Activated CD4-positive, alpha-beta memory T cell treated with anti-CD3 and anti-CD28 coated beads, Interleukin-2, amount 10 ng/mL, durations not matched to agents 7 days and 5 days (primary cell): Measurements from ENCODE around the gene GPC3. TPM values are rescaled to one million over a fixed set of nuclear protein-coding genes. Genes with fewer than 3 reads are reported as not detected.
"Not testable (repeated sequence)": the region's sequence is repeated elsewhere in the genome, so short reads cannot be mapped to it uniquely, and the experiment has no call there.

ENCODE experiments used
- CTCF ChIA-PET: fragments of 350-600 bp; sonication (Branson Sonifier 250); formaldehyde crosslinking; loops from one replicate; lab custom pipeline; 2021; ENCODE audit warnings: antibody characterized with exemption, inconsistent platforms; lab: Charles Lee
- POLR2A ChIA-PET: fragments of 350-600 bp; sonication (Branson Sonifier 250); formaldehyde crosslinking; loops from one replicate; lab custom pipeline; 2021; ENCODE audit warnings: antibody characterized with exemption; lab: Charles Lee
- DNase-seq: peaks from one replicate; pipeline ENCODE4 v3.0.0-alpha.2; 2020
- H3K27ac Mint-ChIP-seq: one replicate; pipeline ENCODE4 v1.8.0; 2021; ENCODE audit warnings: mild to moderate bottlenecking, mixed read lengths
- H3K27me3 Mint-ChIP-seq: one replicate; pipeline ENCODE4 v1.8.0; 2021; ENCODE audit warnings: mixed read lengths
- H3K36me3 Mint-ChIP-seq: one replicate; pipeline ENCODE4 v1.8.0; 2021; ENCODE audit warnings: low read depth, mixed read lengths
- H3K4me1 Mint-ChIP-seq: one replicate; pipeline ENCODE4 v1.8.0; 2021; ENCODE audit warnings: mixed read lengths
- H3K4me3 Mint-ChIP-seq: one replicate; pipeline ENCODE4 v1.8.0; 2021; ENCODE audit warnings: mild to moderate bottlenecking, mixed read lengths
- H3K9me3 Mint-ChIP-seq: one replicate; pipeline ENCODE4 v1.8.0; 2021; ENCODE audit warnings: mixed read lengths
- total RNA-seq, 2 experiments: library from RNA; stranded (reverse); gene quantifications; one replicate each; pipeline ENCODE4 v1.2.3, GENCODE V29; 2021

Gene GPC3
- total RNA-seq, 2 experiments from 2014 or later, result 0.08 to 0.13 TPM

GRCh38 chrX:133771086-133771646 is 214.2 kb downstream of the GPC3 start:
- H3K4me3 Mint-ChIP-seq, result no peak overlapping the region

GRCh38 chrX:133762976-133763548 is 222.3 kb downstream of the GPC3 start:
- CTCF ChIA-PET, H3K27me3 Mint-ChIP-seq, H3K9me3 Mint-ChIP-seq, H3K4me3 Mint-ChIP-seq, POLR2A ChIA-PET, DNase-seq, H3K27ac Mint-ChIP-seq, H3K4me1 Mint-ChIP-seq, H3K36me3 Mint-ChIP-seq: not testable (repeated sequence)

More at GRCh38 chrX:133771086-133771646, 214.2 kb downstream of the GPC3 start:
- H3K27me3 Mint-ChIP-seq, result no peaks in the 10 kb centered on the region
- ChIA-PET CTCF (no interaction called here), POLR2A (no interaction called here)
- no peak for DNase-seq
- no peak overlapping the region for H3K27ac Mint-ChIP-seq
- H3K36me3 Mint-ChIP-seq, result no peaks in the 10 kb centered on the region
- H3K9me3 Mint-ChIP-seq, result no peaks in the 10 kb centered on the region
- no peaks in the 10 kb centered on the region for H3K4me1 Mint-ChIP-seq

- CTCF ChIA-PET, result no interaction called here
- POLR2A ChIA-PET, result no interaction called here
- Mint-ChIP-seq H3K27me3 (peaks cover 2% of the 10 kb centered on the region), H3K9me3 (no peaks in the 10 kb centered on the region), H3K27ac (no peak overlapping the region), H3K4me1 (peaks cover 2% of the 10 kb centered on the region), H3K4me3 (no peak overlapping the region), H3K36me3 (no peaks in the 10 kb centered on the region)
- DNase-seq, result no peak
Measured at GRCh38 chrX:133754657-133755056, 230.7 kb downstream of the GPC3 start.

- CTCF ChIA-PET, result no interaction called here
- POLR2A ChIA-PET, result no interaction called here
- H3K36me3 Mint-ChIP-seq, result no peaks in the 10 kb centered on the region
- no peak for DNase-seq
- H3K9me3 Mint-ChIP-seq, result no peaks in the 10 kb centered on the region
- no peaks in the 10 kb centered on the region for H3K27me3 Mint-ChIP-seq
- H3K27ac Mint-ChIP-seq, result no peak overlapping the region
- H3K4me3 Mint-ChIP-seq, result no peak overlapping the region
- peaks cover 6% of the 10 kb centered on the region for H3K4me1 Mint-ChIP-seq
Measured at GRCh38 chrX:133749951-133750350, 235.4 kb downstream of the GPC3 start.

- POLR2A ChIA-PET, result no interaction called here
- Mint-ChIP-seq H3K27me3 (no peaks in the 10 kb centered on the region), H3K9me3 (no peaks in the 10 kb centered on the region), H3K4me3 (no peak overlapping the region), H3K36me3 (no peaks in the 10 kb centered on the region), H3K27ac (no peak overlapping the region), H3K4me1 (peaks cover 8% of the 10 kb centered on the region)
- no peak for DNase-seq
- CTCF ChIA-PET, result no interaction called here
Measured at GRCh38 chrX:133749370-133749769, 236.0 kb downstream of the GPC3 start.

GRCh38 chrX:133747196-133747595 is 238.2 kb downstream of the GPC3 start:
- ChIA-PET CTCF (no interaction called here), POLR2A (no interaction called here)
- Mint-ChIP-seq H3K9me3 (no peaks in the 10 kb centered on the region), H3K27ac (no peak overlapping the region), H3K27me3 (no peaks in the 10 kb centered on the region), H3K36me3 (no peaks in the 10 kb centered on the region), H3K4me3 (no peak overlapping the region), H3K4me1 (peaks cover 8% of the 10 kb centered on the region)
- no peak for DNase-seq

GRCh38 chrX:133746593-133746992 is 238.8 kb downstream of the GPC3 start:
- ChIA-PET CTCF (no interaction called here), POLR2A (no interaction called here)
- H3K27ac Mint-ChIP-seq, result no peak overlapping the region
- no peaks in the 10 kb centered on the region for H3K36me3 Mint-ChIP-seq
- no peaks in the 10 kb centered on the region for H3K9me3 Mint-ChIP-seq
- peaks cover 8% of the 10 kb centered on the region for H3K4me1 Mint-ChIP-seq
- no peak overlapping the region for H3K4me3 Mint-ChIP-seq
- DNase-seq, result no peak
- no peaks in the 10 kb centered on the region for H3K27me3 Mint-ChIP-seq

GRCh38 chrX:133745349-133745748 is 240.0 kb downstream of the GPC3 start:
- CTCF ChIA-PET, result no interaction called here
- Mint-ChIP-seq H3K27me3 (no peaks in the 10 kb centered on the region), H3K4me1 (peaks cover 8% of the 10 kb centered on the region), H3K4me3 (no peak overlapping the region), H3K27ac (no peak overlapping the region), H3K9me3 (no peaks in the 10 kb centered on the region), H3K36me3 (no peaks in the 10 kb centered on the region)
- POLR2A ChIA-PET, result no interaction called here
- DNase-seq, result no peak

GRCh38 chrX:133742602-133743305 is 242.6 kb downstream of the GPC3 start:
- no peaks in the 10 kb centered on the region for H3K27me3 Mint-ChIP-seq
- no peak overlapping the region for H3K27ac Mint-ChIP-seq
- DNase-seq, result no peak
- CTCF ChIA-PET, result no interaction called here
- no peaks in the 10 kb centered on the region for H3K36me3 Mint-ChIP-seq
- H3K9me3 Mint-ChIP-seq, result no peaks in the 10 kb centered on the region
- peaks cover 2% of the 10 kb centered on the region for H3K4me1 Mint-ChIP-seq
- no peak overlapping the region for H3K4me3 Mint-ChIP-seq
- POLR2A ChIA-PET, result no interaction called here

- DNase-seq, result no peak
- Mint-ChIP-seq H3K27me3 (no peaks in the 10 kb centered on the region), H3K4me3 (no peak overlapping the region), H3K27ac (no peak overlapping the region), H3K4me1 (peaks cover 2% of the 10 kb centered on the region), H3K36me3 (no peaks in the 10 kb centered on the region), H3K9me3 (no peaks in the 10 kb centered on the region)
- POLR2A ChIA-PET, result no interaction called here
- CTCF ChIA-PET, result interaction anchor here (0.6 kb wide), 1 partner anchor 51 kb away, joined by 3 read pairs; no protein-coding TSS in a partner anchor
Measured at GRCh38 chrX:133741303-133741702, 244.1 kb downstream of the GPC3 start.

GRCh38 chrX:133726642-133727041 is 258.8 kb downstream of the GPC3 start:
- Mint-ChIP-seq H3K9me3 (no peaks in the 10 kb centered on the region), H3K4me1 (peaks cover 5% of the 10 kb centered on the region), H3K27ac (no peak overlapping the region), H3K36me3 (no peaks in the 10 kb centered on the region), H3K27me3 (peaks cover under 1% of the 10 kb centered on the region), H3K4me3 (no peak overlapping the region)
- ChIA-PET POLR2A (no interaction called here), CTCF (no interaction called here)
- no peak for DNase-seq

- ChIA-PET CTCF (no interaction called here), POLR2A (no interaction called here)
- Mint-ChIP-seq H3K27ac (no peak overlapping the region), H3K9me3 (no peaks in the 10 kb centered on the region), H3K4me1 (peaks cover 5% of the 10 kb centered on the region), H3K27me3 (no peaks in the 10 kb centered on the region), H3K4me3 (no peak overlapping the region), H3K36me3 (no peaks in the 10 kb centered on the region)
- DNase-seq, result no peak
Measured at GRCh38 chrX:133726211-133726630, 259.2 kb downstream of the GPC3 start.

GRCh38 chrX:133723930-133724329 is 261.5 kb downstream of the GPC3 start:
- no peak overlapping the region for H3K4me3 Mint-ChIP-seq
- DNase-seq, result no peak
- CTCF ChIA-PET, result interaction anchor here (1.1 kb wide), 1 partner anchor 69 kb away, joined by 3 read pairs; no protein-coding TSS in a partner anchor
- H3K36me3 Mint-ChIP-seq, result no peaks in the 10 kb centered on the region
- no peak overlapping the region for H3K27ac Mint-ChIP-seq
- POLR2A ChIA-PET, result no interaction called here
- H3K27me3 Mint-ChIP-seq, result no peaks in the 10 kb centered on the region
- no peaks in the 10 kb centered on the region for H3K9me3 Mint-ChIP-seq
- peaks cover 5% of the 10 kb centered on the region for H3K4me1 Mint-ChIP-seq
